Measurements from ENCODE around the gene PRKAA1. TPM values are rescaled to one million over a fixed set of nuclear protein-coding genes. Genes with fewer than 3 reads are reported as not detected.

PRKAA1 gene
- total RNA-seq, 1 experiment from 2014 or later = 28.8 TPM

DNA sequence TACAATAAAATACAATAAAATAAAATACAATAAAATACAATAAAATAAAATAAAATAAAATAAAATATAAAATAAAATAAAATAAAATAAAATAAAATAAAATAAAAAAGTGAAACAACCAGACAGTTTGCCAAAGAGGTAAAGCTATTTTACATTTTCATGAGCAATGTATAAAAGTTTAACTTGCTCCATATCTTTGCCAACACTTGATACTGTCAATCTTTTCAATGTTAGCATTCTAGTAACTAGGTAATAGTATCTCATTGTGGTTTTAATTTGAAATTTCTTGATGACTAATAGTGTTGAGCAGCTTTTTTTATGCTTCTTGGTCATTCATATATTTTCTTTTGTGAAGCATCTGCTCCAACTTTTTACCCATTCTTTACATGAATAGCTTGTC is 59.7 kb downstream of the PRKAA1 start:
- no peak overlapping the region for H4K5ac ChIP-seq (ENCODE audit: insufficient read length, low read depth, low read length)
- Mint-ChIP-seq H3K4me1 (no peaks in the 10 kb centered on the region), H3K4me3 (no peak overlapping the region), H3K27me3 (ENCODE audit: low read depth) (no peaks in the 10 kb centered on the region), H3K27ac (no peak overlapping the region), H3K9me3 (no peaks in the 10 kb centered on the region), H3K36me3 (ENCODE audit: insufficient read depth in 1 of 3, low read depth in 3 of 3) (peaks cover 6 to 17% (median 9%) of the 10 kb centered on the region in 3 experiments; a peak in 6 of 7 replicates)
- no peaks in the 10 kb centered on the region for H3K79me1 ChIP-seq (ENCODE audit: insufficient read depth, low read depth, low read length, poor library complexity, severe bottlenecking)
- H3K4me2 ChIP-seq (ENCODE audit: insufficient read depth, insufficient read length, low read length) = no peak overlapping the region
- no peak for TF ChIP-seq CTCF (conservative IDR thresholded peaks at IDR 0.05)
- no peaks in the 10 kb centered on the region for H3K27me3 ChIP-seq (ENCODE audit: insufficient read depth, low read length)
- no peak overlapping the region for H2BK120ac ChIP-seq (ENCODE audit: low read depth, low read length, poor library complexity, severe bottlenecking)
- no peak overlapping the region for H4K8ac ChIP-seq (replicated peaks; ENCODE audit: insufficient read length, low read depth, low read length)
- H2AK5ac ChIP-seq (ENCODE audit: insufficient read length, low read length) = no peak overlapping the region
- H3K4me1 ChIP-seq (ENCODE audit: insufficient read depth, low read length) = no peaks in the 10 kb centered on the region
- no peak for DNase-seq
- no peak overlapping the region for H2AFZ ChIP-seq (ENCODE audit: low read length)
- H3K79me2 ChIP-seq (ENCODE audit: insufficient read depth, low read length) = 0 out of 2 replicates have a peak, but pooled peaks cover 1% of the 10 kb centered on the region
- no peak overlapping the region for H3K27ac ChIP-seq (ENCODE audit: insufficient read length, low read depth, low read length)
- no peak overlapping the region for H3K23ac ChIP-seq (ENCODE audit: insufficient read length, low read depth, low read length)
- H3K23me2 ChIP-seq (ENCODE audit: insufficient read length, low read depth, low read length, poor library complexity, severe bottlenecking) = no peaks in the 10 kb centered on the region
- H3K4ac ChIP-seq (ENCODE audit: low read depth, low read length) = no peak overlapping the region
- H3K56ac ChIP-seq (ENCODE audit: insufficient read length, low read depth, low read length) = no peak overlapping the region
- H3K18ac ChIP-seq (ENCODE audit: insufficient read length, low read depth, low read length) = no peak overlapping the region
- no peak overlapping the region for H4K91ac ChIP-seq (ENCODE audit: insufficient read length, low read depth, low read length)
- H3K14ac ChIP-seq (ENCODE audit: insufficient read depth, low read length) = no peak overlapping the region
- H2BK12ac ChIP-seq (ENCODE audit: insufficient read length, low read depth, low read length) = no peak overlapping the region
- no peak overlapping the region for H3K9ac ChIP-seq (ENCODE audit: extremely low read depth, insufficient read length, low read length)
- H2BK20ac ChIP-seq (ENCODE audit: low read depth, low read length, poor library complexity, severe bottlenecking) = no peak overlapping the region
- H3T11ph ChIP-seq (ENCODE audit: low read length) = no peak overlapping the region
- no peaks in the 10 kb centered on the region for H4K20me1 ChIP-seq (ENCODE audit: control insufficient read depth, insufficient read depth, insufficient read length)
- no peak overlapping the region for H2BK5ac ChIP-seq (ENCODE audit: insufficient read length, low read length)
- no peak overlapping the region for H2BK15ac ChIP-seq (ENCODE audit: low read depth, low read length)
- no peaks in the 10 kb centered on the region for H3K9me3 ChIP-seq (ENCODE audit: control insufficient read depth, low read depth, low read length)
